SJSA1 (cell line): ENCODE results near the gene USH2A. TPM values are rescaled to one million over a fixed set of nuclear protein-coding genes. Genes with fewer than 3 reads are reported as not detected.

Experiments
- DNase-seq, 2 experiments: peaks; one replicate each; pipeline ENCODE4 v3.0.0-alpha.2; 2015 to 2020; ENCODE audit warnings: low spot score in 2 of 2, low read depth in 1 of 2
- H3K27ac ChIP-seq: fragments of 250-450 bp; sonication (Bioruptor Pico); 2 replicates; pipeline ENCODE4 v1.5.1; 2020; ENCODE audit warnings: mild to moderate bottlenecking, moderate library complexity
- H3K27me3 ChIP-seq: fragments of 250-450 bp; sonication (Bioruptor Pico); replicated peaks from 2 replicates; pipeline ENCODE4 v1.5.1; 2020; ENCODE audit warnings: mild to moderate bottlenecking, moderate library complexity
- H3K36me3 ChIP-seq: fragments of 250-450 bp; sonication (Bioruptor Pico); 2 replicates; pipeline ENCODE4 v1.5.1; 2020; ENCODE audit warnings: mild to moderate bottlenecking
- H3K4me1 ChIP-seq: fragments of 250-450 bp; sonication (Bioruptor Pico); replicated peaks from 2 replicates; pipeline ENCODE4 v1.6.1; 2021; ENCODE audit warnings: mild to moderate bottlenecking
- H3K4me3 ChIP-seq: fragments of 250-450 bp; sonication (Bioruptor Pico); 2 replicates; pipeline ENCODE4 v1.5.1; 2020; ENCODE audit warnings: mild to moderate bottlenecking
- H3K9me3 ChIP-seq: fragments of 250-450 bp; sonication (Bioruptor Pico); replicated peaks from 2 replicates; pipeline ENCODE4 v1.5.1; 2020; ENCODE audit warnings: mild to moderate bottlenecking
- total RNA-seq: library from RNA; depleted of rRNA; stranded (reverse); fragments of >200 nt; shearing (Covaris generic); gene quantifications from 2 replicates; pipeline ENCODE4 v1.2.3, GENCODE V29; 2014

USH2A gene
- total RNA-seq, 1 experiment from 2014 or later = not detected

DNA sequence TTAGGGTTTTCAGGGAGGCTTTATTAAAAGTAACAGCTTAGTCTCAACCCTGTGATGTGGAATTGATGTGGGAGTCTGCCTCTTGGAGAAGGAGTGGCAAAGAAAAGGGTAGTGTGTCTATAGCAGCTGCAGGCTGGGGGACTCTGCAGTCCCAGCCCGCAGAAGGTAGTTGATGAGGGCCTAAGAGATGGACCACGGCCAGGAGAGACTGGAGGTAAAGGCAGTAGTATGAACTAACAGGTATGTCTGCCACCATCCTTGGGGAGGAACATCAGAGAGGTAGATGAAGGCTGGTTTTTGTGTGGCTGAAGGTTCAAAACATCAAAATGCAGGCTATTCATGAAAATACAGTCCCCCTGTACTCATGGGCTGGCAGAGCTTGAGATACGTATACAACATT lies 744.0 kb downstream of the USH2A start:
- DNase-seq = no peak
- no peaks in the 10 kb centered on the region for H3K27me3 ChIP-seq
- H3K4me3 ChIP-seq = no peak overlapping the region
- H3K9me3 ChIP-seq = no peaks in the 10 kb centered on the region
- no peaks in the 10 kb centered on the region for H3K4me1 ChIP-seq
- H3K36me3 ChIP-seq = no peaks in the 10 kb centered on the region
- no peak overlapping the region for H3K27ac ChIP-seq

DNA sequence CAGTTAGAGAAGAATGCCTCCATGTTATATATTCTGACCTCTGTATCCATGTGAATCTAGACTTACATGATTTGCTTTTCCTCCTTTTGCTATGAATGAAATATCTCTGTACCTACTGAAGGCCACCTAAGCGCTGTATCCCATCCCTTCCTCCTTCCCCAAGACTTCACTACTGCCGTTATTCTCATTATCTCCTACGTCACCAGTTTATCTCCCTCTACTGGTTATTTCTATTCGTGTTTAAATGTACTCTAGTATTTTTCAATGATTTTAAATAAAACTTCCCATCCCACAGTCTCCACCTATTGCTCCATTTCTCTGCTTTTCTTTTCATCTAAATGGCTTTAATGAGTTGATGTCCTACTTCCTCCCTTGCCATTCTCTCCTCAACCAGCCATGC lies 746.1 kb downstream of the USH2A start:
- no peak for DNase-seq
- no peaks in the 10 kb centered on the region for H3K9me3 ChIP-seq
- no peaks in the 10 kb centered on the region for H3K4me1 ChIP-seq
- no peaks in the 10 kb centered on the region for H3K27me3 ChIP-seq
- no peaks in the 10 kb centered on the region for H3K36me3 ChIP-seq
- H3K27ac ChIP-seq = no peak overlapping the region
- no peak overlapping the region for H3K4me3 ChIP-seq

DNA sequence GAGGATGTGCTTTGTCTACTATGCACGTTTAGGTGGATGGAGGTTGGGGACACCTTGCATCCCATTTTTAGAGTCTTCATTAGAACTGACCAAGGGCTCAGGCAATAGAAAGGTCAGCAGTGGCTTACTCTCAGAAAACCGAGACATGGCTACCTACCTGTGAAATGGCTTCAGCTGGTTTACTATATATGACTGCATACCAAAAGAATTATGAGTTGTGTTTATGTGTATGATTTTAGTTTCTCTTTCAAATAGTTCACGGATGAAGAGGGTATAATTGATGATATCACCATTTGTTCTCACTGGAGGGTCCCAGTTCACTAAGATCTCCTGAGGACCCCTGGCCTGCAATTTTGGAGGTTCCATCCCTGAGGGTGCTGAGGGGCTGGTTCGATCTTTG lies 749.3 kb downstream of the USH2A start:
- Histone ChIP-seq H3K36me3 (no peaks in the 10 kb centered on the region), H3K4me1 (peaks cover 7% of the 10 kb centered on the region; the same call in 1 of the 2 replicates), H3K4me3 (no peak overlapping the region), H3K9me3 (no peaks in the 10 kb centered on the region), H3K27me3 (no peaks in the 10 kb centered on the region), H3K27ac (no peak overlapping the region)
- no peak for DNase-seq

DNA sequence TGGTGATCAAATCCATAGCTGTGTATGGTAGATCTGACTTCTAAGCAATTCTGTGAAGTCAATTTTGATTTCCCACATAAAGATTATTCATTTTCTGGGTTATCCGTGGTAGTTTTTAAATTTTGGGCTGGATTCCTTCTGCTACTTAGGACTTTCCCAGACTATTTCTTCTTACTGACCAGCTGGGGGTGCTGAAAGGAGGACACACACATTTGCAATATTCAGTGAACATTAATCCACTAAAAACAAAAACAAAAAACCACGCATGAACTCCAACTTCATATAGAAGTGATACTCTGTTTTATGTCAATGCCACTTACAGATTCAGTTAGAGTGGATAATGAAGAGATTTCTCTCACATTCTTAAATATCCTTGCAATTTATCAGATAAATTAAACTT lies 750.8 kb downstream of the USH2A start:
- Histone ChIP-seq H3K4me3 (no peak overlapping the region), H3K27me3 (no peaks in the 10 kb centered on the region), H3K27ac (no peak overlapping the region), H3K36me3 (no peaks in the 10 kb centered on the region), H3K4me1 (peaks cover 19% of the 10 kb centered on the region), H3K9me3 (no peaks in the 10 kb centered on the region)
- DNase-seq = no peak

DNA sequence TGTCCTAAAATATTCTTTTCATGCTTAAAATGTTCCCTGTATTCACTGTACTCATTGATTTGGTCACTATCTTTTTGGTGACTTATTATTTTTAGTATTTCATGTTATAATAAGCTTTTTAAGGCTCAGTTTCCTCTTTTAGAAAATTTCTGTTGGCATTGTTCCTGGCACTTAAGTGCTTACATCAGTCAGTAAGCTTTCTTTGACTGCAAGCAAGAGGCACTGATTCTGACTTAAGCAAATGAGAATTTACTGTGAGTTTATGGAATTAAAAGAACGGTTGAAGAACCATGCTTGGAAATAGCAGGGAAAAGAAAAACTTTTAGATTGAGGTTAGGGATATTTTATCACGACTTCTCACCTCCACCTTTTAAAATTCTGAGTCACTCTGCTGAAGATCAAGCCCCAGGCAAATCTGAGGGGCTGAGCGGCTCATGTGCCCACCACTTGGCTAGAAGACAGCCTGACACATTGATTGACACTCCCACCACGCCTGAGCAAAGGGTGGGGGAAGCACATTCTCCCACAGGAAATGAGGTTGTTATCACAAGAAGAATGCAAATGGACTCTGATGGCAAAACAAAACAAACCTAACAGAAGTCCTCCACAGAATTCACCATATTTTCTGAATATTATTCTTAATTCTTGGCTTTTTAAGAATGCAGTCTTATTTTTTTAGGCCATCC lies 753.3 kb downstream of the USH2A start:
- no peak for DNase-seq
- H3K27ac ChIP-seq = no peak overlapping the region

DNA sequence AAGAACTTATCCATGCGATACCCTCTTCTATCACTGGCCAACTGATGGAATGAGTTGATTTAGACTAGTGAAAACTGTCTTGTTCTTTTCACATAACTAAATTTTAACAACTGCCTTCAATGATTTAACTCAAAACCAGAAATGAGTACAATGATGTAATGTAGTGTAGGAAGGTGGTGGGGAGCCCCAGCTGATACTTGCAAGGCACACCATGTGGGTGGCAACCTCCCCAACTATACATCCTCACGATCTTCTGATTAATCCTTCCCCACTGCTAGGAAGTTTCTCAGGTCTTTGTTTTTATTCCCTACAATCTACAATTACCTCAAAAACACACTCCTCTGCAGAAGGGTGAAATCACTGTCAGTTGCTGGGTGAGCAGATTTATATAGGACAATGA lies 755.5 kb downstream of the USH2A start:
- peak in 1 of 2 experiments; percentile 15 for DNase-seq
- no peaks in the 10 kb centered on the region for H3K9me3 ChIP-seq
- peaks cover 45% of the 10 kb centered on the region for H3K4me1 ChIP-seq
- no peak overlapping the region for H3K4me3 ChIP-seq
- no peaks in the 10 kb centered on the region for H3K36me3 ChIP-seq
- H3K27me3 ChIP-seq = no peaks in the 10 kb centered on the region
- H3K27ac ChIP-seq = no peak overlapping the region

More for the DNA sequence above, 753.3 kb downstream of the USH2A start:
- Histone ChIP-seq H3K9me3 (no peaks in the 10 kb centered on the region), H3K36me3 (no peaks in the 10 kb centered on the region), H3K27me3 (no peaks in the 10 kb centered on the region), H3K4me1 (peaks cover 43% of the 10 kb centered on the region), H3K4me3 (no peak overlapping the region)

DNA sequence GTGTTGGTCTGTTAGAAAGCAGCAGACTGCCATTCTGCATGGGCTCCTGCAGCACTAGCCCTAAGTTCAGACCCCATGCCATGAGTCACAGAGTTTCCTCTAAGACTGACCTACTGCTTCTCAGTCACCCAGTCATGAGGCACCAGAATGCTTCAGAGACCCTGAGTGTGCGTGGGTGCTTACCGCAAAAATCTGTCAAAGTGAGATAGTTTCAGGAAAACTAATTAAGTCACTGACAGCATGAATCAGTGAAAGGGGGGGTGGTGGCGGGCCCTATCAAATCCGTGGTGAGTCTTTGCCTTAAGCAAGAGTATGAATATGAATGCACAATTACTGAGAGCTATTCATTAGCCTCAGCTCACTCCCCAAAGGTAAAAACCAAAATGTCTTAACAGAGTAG lies 758.0 kb downstream of the USH2A start:
- no peaks in the 10 kb centered on the region for H3K9me3 ChIP-seq
- H3K4me1 ChIP-seq = peaks cover 43% of the 10 kb centered on the region
- H3K4me3 ChIP-seq = no peak overlapping the region
- DNase-seq = peak; percentile 33 to 49
- H3K36me3 ChIP-seq = no peaks in the 10 kb centered on the region
- no peak overlapping the region for H3K27ac ChIP-seq
- no peaks in the 10 kb centered on the region; the same call in 1 of the 2 replicates for H3K27me3 ChIP-seq

DNA sequence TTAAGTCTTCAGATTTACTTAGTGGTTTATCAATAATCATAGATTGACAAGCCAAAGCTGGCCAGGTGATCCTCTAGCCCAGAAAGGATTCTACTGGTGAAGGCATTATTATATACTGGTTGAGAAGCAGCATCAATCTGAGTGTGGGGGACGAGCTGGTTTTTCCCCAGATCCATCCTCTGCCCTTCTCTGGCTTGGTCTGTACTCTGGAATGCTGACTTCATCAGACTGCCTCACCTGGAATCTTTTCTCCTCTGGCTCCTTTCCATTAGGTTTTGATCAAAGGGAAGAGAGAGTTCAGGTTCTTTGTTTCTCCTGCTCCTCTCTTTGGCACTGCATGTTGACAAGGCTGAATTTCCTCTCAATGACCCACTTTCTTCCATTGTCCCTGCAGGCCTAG lies 762.2 kb downstream of the USH2A start:
- peaks cover 12% of the 10 kb centered on the region for H3K4me1 ChIP-seq
- H3K27ac ChIP-seq = no peak overlapping the region
- no peak for DNase-seq
- H3K27me3 ChIP-seq = peaks cover 2% of the 10 kb centered on the region; the same call in 1 of the 2 replicates
- H3K36me3 ChIP-seq = no peaks in the 10 kb centered on the region
- H3K4me3 ChIP-seq = no peak overlapping the region
- H3K9me3 ChIP-seq = no peaks in the 10 kb centered on the region

DNA sequence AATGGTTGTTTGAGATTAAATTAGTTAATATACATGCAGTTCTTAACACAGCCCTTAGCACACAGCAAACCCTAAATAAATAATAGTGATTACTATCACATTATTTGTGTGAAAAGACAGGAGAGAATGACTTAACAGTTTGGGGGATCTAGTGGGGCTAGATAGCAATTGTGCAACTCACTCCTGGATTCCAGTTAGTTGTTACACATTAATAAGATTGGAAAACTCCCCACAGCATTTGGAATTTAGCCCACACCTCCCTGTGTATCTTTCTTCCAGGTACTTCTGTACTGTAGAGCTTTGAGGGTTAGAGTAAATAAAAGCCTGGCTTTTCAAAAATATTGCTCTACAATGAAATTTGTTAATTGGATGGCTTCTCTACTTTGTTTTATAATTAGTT lies 763.0 kb downstream of the USH2A start:
- peaks cover 2% of the 10 kb centered on the region; the same call in 1 of the 2 replicates for H3K27me3 ChIP-seq
- no peaks in the 10 kb centered on the region for H3K36me3 ChIP-seq
- DNase-seq = no peak
- no peak overlapping the region for H3K4me3 ChIP-seq
- no peaks in the 10 kb centered on the region for H3K9me3 ChIP-seq
- peaks cover 5% of the 10 kb centered on the region for H3K4me1 ChIP-seq
- no peak overlapping the region for H3K27ac ChIP-seq

DNA sequence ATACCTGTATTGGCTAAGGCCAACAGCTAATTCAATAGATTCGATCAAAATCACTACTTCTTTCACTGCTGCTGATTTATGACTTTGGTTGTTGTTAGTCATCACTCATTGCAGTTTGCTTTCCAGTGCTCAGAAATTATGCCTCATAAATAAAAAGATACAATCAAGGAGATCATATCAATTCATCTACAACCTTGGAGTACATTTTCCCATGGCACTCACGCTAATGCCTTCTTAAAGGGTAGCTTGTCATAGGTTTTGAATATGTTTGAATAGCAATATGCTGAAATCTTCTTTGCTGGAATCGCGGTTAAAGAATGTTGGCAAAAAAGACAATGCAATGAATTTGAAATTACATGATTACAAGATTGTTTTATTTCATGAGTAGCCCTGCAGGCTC lies 766.2 kb downstream of the USH2A start:
- Histone ChIP-seq H3K27ac (no peak overlapping the region), H3K9me3 (no peaks in the 10 kb centered on the region), H3K36me3 (no peaks in the 10 kb centered on the region), H3K4me1 (no peaks in the 10 kb centered on the region), H3K27me3 (peaks cover 2% of the 10 kb centered on the region; the same call in 1 of the 2 replicates), H3K4me3 (no peak overlapping the region)
- no peak for DNase-seq

DNA sequence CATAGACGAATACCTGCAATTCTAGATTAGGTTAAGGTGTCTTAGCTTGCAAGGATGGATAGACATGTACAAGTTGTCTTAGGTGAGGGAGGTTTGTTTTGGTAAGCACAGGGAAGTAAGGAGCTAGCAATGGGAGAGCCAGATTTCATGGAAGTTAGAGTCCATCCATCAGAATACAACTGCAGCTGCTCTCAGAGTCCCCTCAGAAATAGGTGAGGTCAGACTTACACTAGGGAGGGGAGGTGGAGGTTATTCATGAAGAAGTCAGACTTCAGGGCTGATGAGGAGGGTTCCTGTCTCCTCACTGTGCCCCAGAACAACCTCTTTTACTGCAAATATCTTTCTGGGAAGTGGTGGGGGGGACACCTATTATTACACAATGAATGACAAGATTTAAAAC lies 770.9 kb downstream of the USH2A start:
- H3K27me3 ChIP-seq = 0 out of 2 replicates have a peak, but pooled peaks cover 1% of the 10 kb centered on the region
- no peak for DNase-seq

DNA sequence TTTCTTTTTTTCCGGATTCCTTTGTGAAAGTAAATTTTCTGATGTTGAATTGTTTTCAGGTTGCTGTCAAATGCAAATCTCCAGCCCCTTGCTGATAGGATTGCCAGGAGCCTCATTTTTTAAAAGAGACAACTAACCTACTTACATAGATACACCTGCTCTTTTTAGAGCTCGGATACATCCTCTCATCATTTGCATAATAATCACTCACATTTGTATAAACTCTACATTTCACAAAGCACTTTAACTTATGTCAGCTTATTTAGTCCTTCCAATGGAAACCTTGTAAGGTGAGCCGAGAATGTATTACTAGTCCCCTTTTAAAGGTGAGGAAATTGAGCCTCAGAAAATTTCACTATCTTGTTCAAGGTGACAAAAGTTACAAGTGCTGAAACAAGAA lies 771.4 kb downstream of the USH2A start:
- Histone ChIP-seq H3K27me3 (no peaks in the 10 kb centered on the region), H3K4me3 (no peak overlapping the region), H3K36me3 (no peaks in the 10 kb centered on the region), H3K4me1 (no peaks in the 10 kb centered on the region), H3K9me3 (no peaks in the 10 kb centered on the region), H3K27ac (no peak overlapping the region)
- DNase-seq = no peak

More for the DNA sequence above, 770.9 kb downstream of the USH2A start:
- Histone ChIP-seq H3K4me1 (no peaks in the 10 kb centered on the region), H3K9me3 (no peaks in the 10 kb centered on the region), H3K36me3 (no peaks in the 10 kb centered on the region), H3K4me3 (no peak overlapping the region), H3K27ac (no peak overlapping the region)

DNA sequence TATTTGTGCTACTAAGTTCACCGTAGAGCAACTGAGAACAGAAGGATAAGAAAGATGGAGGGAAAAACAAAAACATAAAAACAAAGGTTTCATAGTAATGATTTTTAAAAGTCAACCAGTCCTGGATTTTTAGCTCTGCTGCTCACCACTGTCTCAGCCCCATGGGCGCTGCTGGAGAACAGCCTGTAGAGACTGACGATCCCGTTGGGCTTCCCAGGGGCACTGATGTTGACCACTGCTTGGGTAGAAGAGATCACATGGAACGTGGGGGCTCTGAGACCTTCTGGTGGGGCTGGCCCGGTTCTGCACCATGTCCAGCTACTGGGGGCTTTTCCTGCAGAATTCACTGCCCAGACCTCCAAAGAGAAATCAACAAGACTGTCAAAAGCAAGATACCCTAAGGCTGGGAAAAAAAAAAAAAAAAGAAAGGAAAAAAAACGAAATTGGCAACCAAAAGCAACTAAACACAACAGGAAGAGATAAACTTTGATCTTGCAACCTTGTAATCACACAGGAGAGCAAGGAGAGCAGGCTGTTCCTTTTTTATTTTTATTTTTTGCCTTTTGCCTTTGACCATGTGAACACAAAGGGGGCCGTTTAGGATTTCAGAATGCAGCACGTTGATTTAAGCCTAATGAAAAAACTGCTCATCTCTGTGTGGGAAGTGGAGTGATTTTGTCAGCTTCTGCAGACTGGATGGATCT lies 772.6 kb downstream of the USH2A start:
- no peak for DNase-seq
- Histone ChIP-seq H3K27ac (no peak overlapping the region), H3K4me3 (no peak overlapping the region), H3K27me3 (no peaks in the 10 kb centered on the region), H3K4me1 (no peaks in the 10 kb centered on the region), H3K36me3 (no peaks in the 10 kb centered on the region), H3K9me3 (no peaks in the 10 kb centered on the region)

DNA sequence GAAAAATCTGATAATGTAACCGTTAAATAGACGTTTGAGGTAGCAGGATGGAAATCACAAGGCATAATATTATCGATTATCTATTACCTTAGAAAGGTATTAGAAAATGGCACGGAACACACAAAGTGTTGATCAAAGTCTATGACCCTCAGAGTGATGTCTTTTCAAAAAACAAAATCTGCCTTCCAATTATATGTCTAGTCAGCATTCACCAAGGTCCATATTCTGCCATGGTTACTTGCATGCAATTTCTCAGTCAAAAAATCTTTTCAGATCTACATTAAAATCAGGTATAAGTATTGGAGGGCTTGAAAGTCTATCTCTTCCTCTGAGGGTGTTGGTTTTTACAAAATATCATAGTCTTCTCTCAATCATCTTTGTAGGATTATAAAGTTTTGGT lies 774.3 kb downstream of the USH2A start:
- no peaks in the 10 kb centered on the region for H3K4me1 ChIP-seq
- no peaks in the 10 kb centered on the region for H3K9me3 ChIP-seq
- H3K4me3 ChIP-seq = no peak overlapping the region
- no peak overlapping the region for H3K27ac ChIP-seq
- H3K27me3 ChIP-seq = no peaks in the 10 kb centered on the region
- no peak for DNase-seq
- H3K36me3 ChIP-seq = no peaks in the 10 kb centered on the region
